Endothelial cell of umbilical vein (primary cell): ENCODE data around the gene SORCS1.

Source experiments
- EZH2 ChIP-seq: IDR thresholded peaks from 2 replicates; pipeline ENCODE4 v1.6.1; 2012; ENCODE audit warnings: borderline replicate concordance, low read depth, mild to moderate bottlenecking, moderate library complexity, low read length, inconsistent platforms; ENCODE audit not compliant: severe bottlenecking
- GATA2 ChIP-seq: IDR thresholded peaks from 2 replicates; pipeline ENCODE4 v1.7.0; 2011; ENCODE audit warnings: low read depth, mild to moderate bottlenecking, moderate library complexity, mixed read lengths, low read length; ENCODE audit not compliant: insufficient read length, insufficient read depth
- JUN ChIP-seq: IDR thresholded peaks from 2 replicates; pipeline ENCODE4 v1.6.1; 2011; ENCODE audit warnings: borderline replicate concordance, low read depth; ENCODE audit not compliant: insufficient read length, insufficient read depth
- MYC ChIP-seq: IDR thresholded peaks from one replicate; pipeline ENCODE4 v1.6.1; 2011; ENCODE audit warnings: mild to moderate bottlenecking, low read depth, low read length
- POLR2A ChIP-seq: IDR thresholded peaks from 2 replicates; pipeline ENCODE4 v1.6.1; 2012; ENCODE audit warnings: low read depth, mild to moderate bottlenecking, control low read depth, low read length
- POLR2AphosphoS5 ChIP-seq: IDR thresholded peaks from 2 replicates; pipeline ENCODE4 v1.6.1; 2012; ENCODE audit warnings: low read depth, mild to moderate bottlenecking, control low read depth, low read length, moderate library complexity; ENCODE audit not compliant: insufficient read depth
- TF ChIP-seq, protein P1 (sequence below), 2 donors: IDR thresholded peaks; 1 replicate in 1 of 2; 2 replicates in 1 of 2; pipeline ENCODE4 v1.5.1; 2011; ENCODE audit warnings: low read length in 2 of 2, mild to moderate bottlenecking in 2 of 2, moderate library complexity in 2 of 2, control low read depth in 1 of 2, inconsistent platforms in 1 of 2, low read depth in 1 of 2; ENCODE audit not compliant: insufficient read depth in 1 of 2; ENCODE audit errors: extremely low read depth in 1 of 2
- TF ChIP-seq, protein P2 (sequence below): IDR thresholded peaks from 2 replicates; pipeline ENCODE4 v1.6.1; 2011; ENCODE audit not compliant: insufficient read depth, insufficient read length

DNA sequence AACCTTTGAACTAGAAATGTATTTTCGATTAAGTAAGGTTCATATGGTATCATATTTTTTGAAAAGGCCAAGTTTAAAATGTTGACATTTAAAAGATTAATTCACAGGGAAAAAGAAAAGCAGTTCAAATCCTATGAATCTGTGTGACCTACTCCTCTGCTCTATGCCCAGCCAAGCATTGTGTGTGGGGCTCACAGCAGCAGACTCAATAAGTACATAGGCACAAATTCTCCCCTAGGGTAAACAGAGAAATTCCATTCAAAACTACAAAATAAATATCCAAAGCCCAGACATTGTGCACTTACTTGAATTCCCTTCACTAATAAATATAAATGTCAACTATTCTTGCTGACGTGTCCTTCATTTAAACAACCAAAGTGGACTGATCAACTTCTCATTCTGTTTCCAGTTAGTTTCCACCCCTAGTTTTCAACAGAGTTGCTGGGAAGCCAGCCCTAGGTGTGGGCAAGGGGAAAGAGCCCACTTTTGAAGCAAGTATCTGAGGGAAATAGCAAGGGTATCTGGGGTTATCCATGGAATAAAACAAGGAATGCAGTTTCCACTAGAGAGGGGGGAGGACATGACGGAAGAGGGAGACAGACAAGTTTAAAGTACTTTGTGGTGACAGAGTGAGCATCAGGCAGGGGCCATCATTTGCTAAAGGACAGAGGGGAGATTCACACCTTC is 533.3 kb downstream of the SORCS1 start:
- no peak for TF ChIP-seq EZH2
- TF ChIP-seq, protein P1, sequence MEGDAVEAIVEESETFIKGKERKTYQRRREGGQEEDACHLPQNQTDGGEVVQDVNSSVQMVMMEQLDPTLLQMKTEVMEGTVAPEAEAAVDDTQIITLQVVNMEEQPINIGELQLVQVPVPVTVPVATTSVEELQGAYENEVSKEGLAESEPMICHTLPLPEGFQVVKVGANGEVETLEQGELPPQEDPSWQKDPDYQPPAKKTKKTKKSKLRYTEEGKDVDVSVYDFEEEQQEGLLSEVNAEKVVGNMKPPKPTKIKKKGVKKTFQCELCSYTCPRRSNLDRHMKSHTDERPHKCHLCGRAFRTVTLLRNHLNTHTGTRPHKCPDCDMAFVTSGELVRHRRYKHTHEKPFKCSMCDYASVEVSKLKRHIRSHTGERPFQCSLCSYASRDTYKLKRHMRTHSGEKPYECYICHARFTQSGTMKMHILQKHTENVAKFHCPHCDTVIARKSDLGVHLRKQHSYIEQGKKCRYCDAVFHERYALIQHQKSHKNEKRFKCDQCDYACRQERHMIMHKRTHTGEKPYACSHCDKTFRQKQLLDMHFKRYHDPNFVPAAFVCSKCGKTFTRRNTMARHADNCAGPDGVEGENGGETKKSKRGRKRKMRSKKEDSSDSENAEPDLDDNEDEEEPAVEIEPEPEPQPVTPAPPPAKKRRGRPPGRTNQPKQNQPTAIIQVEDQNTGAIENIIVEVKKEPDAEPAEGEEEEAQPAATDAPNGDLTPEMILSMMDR (IDR thresholded peaks at IDR 0.05; ENCODE audit: extremely low read depth in 1 of 2, insufficient read depth in 1 of 2, low read depth in 1 of 2, low read length in 2 of 2): no peak
- TF ChIP-seq POLR2A: no peak
- TF ChIP-seq GATA2: no peak
- TF ChIP-seq POLR2AphosphoS5: no peak
- TF ChIP-seq JUN: no peak
- TF ChIP-seq MYC: no peak
- TF ChIP-seq, protein P2, sequence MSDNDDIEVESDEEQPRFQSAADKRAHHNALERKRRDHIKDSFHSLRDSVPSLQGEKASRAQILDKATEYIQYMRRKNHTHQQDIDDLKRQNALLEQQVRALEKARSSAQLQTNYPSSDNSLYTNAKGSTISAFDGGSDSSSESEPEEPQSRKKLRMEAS: no peak
